ENCODE measurements around the gene VSIG10. TPM values are rescaled to one million over a fixed set of nuclear protein-coding genes. Genes with fewer than 3 reads are reported as not detected.

VSIG10 gene
- polyA plus RNA-seq, 1 experiment = 9.3 TPM

- Histone ChIP-seq H3K4me3 (ENCODE audit: low read depth, low read length) (no peak overlapping the region), H3K27me3 (ENCODE audit: control insufficient read depth, insufficient read depth, low read length) (no peaks in the 10 kb centered on the region), H3K36me3 (ENCODE audit: control insufficient read depth, insufficient read depth, low read length) (no peaks in the 10 kb centered on the region)
- DNase-seq (ENCODE audit: low read depth) = no peak
- CTCF ChIA-PET = no interaction called here
- no peak for TF ChIP-seq CTCF (IDR thresholded peaks at IDR 0.05; ENCODE audit: insufficient read depth, low read depth, low read length)
- POLR2A ChIA-PET = no interaction called here
Measured at GRCh38 chr12:118124333-118124874, 20.6 kb upstream of the VSIG10 start.

GRCh38 chr12:118122264-118122663, 18.5 kb upstream of the VSIG10 start:
- H3K4me3 ChIP-seq (ENCODE audit: low read depth, low read length) = no peak overlapping the region
- CTCF ChIA-PET = interaction anchor here (1.3 to 3.1 kb wide), 4 partner anchors 13 to 254 kb away, joined by 3 to 18 read pairs (median 11); partner anchors contain the start of genes PEBP1 and SUDS3
- H3K27me3 ChIP-seq (ENCODE audit: control insufficient read depth, insufficient read depth, low read length) = no peaks in the 10 kb centered on the region
- no peak for TF ChIP-seq CTCF (IDR thresholded peaks at IDR 0.05; ENCODE audit: insufficient read depth, low read depth, low read length)
- POLR2A ChIA-PET = no interaction called here
- no peak for DNase-seq (ENCODE audit: low read depth)
- no peaks in the 10 kb centered on the region for H3K36me3 ChIP-seq (ENCODE audit: control insufficient read depth, insufficient read depth, low read length)

- no peak overlapping the region for H3K4me3 ChIP-seq (ENCODE audit: low read depth, low read length)
- no peaks in the 10 kb centered on the region for H3K36me3 ChIP-seq (ENCODE audit: control insufficient read depth, insufficient read depth, low read length)
- ChIA-PET CTCF (interaction anchor here (0.5 to 3.1 kb wide), 16 partner anchors 9 to 256 kb away, joined by 3 to 18 read pairs (median 5); partner anchors contain the start of genes PEBP1, SUDS3 and VSIG10), POLR2A (interaction anchor here (0.7 kb wide), 1 partner anchor 826 kb away, joined by 4 read pairs; no protein-coding TSS in a partner anchor)
- no peaks in the 10 kb centered on the region for H3K27me3 ChIP-seq (ENCODE audit: control insufficient read depth, insufficient read depth, low read length)
- TF ChIP-seq CTCF (IDR thresholded peaks at IDR 0.05; ENCODE audit: insufficient read depth, low read depth, low read length) = peak; percentile 82
- DNase-seq (ENCODE audit: low read depth) = no peak
Measured at GRCh38 chr12:118120579-118121363, 17.0 kb upstream of the VSIG10 start.

GRCh38 chr12:118119449-118119879, 15.7 kb upstream of the VSIG10 start:
- H3K27me3 ChIP-seq (ENCODE audit: control insufficient read depth, insufficient read depth, low read length) = no peaks in the 10 kb centered on the region
- POLR2A ChIA-PET = no interaction called here
- H3K36me3 ChIP-seq (ENCODE audit: control insufficient read depth, insufficient read depth, low read length) = no peaks in the 10 kb centered on the region
- no peak for DNase-seq (ENCODE audit: low read depth)
- CTCF ChIA-PET = interaction anchor here (1.0 to 2.2 kb wide), 4 partner anchors 8 to 256 kb away, joined by 3 to 7 read pairs (median 7); partner anchors contain the start of genes SUDS3 and VSIG10
- no peak overlapping the region for H3K4me3 ChIP-seq (ENCODE audit: low read depth, low read length)
- no peak for TF ChIP-seq CTCF (IDR thresholded peaks at IDR 0.05; ENCODE audit: insufficient read depth, low read depth, low read length)

GRCh38 chr12:118109088-118109487, 5.3 kb upstream of the VSIG10 start:
- H3K27me3 ChIP-seq (ENCODE audit: control insufficient read depth, insufficient read depth, low read length) = no peaks in the 10 kb centered on the region
- no peaks in the 10 kb centered on the region for H3K36me3 ChIP-seq (ENCODE audit: control insufficient read depth, insufficient read depth, low read length)
- DNase-seq (ENCODE audit: low read depth) = no peak
- TF ChIP-seq CTCF (IDR thresholded peaks at IDR 0.05; ENCODE audit: insufficient read depth, low read depth, low read length) = no peak
- POLR2A ChIA-PET = no interaction called here
- CTCF ChIA-PET = interaction anchor here (1.1 to 3.3 kb wide), 2 partner anchors 12 to 269 kb away, joined by 4 to 18 read pairs; no protein-coding TSS in a partner anchor
- no peak overlapping the region for H3K4me3 ChIP-seq (ENCODE audit: low read depth, low read length)

Measured in BJ (cell line).